Stomach smooth muscle (tissue), 2 donors: ENCODE results near the gene TPST1.
"Not testable (repeated sequence)": the region's sequence is repeated elsewhere in the genome, so short reads cannot be mapped to it uniquely, and the experiment has no call there.

ENCODE experiments used
- H3K27ac ChIP-seq: one replicate; pipeline ENCODE4 v1.7.0; 2013; ENCODE audit warnings: mild to moderate bottlenecking, low read length, inconsistent platforms
- H3K27me3 ChIP-seq, 2 donors: one replicate each; pipeline ENCODE4 v1.7.0; 2013; ENCODE audit warnings: low read length in 2 of 2; ENCODE audit not compliant: insufficient read depth in 2 of 2, control insufficient read depth in 1 of 2
- H3K36me3 ChIP-seq, 2 donors: one replicate each; pipeline ENCODE4 v1.7.0; 2013; ENCODE audit warnings: low read length in 2 of 2; ENCODE audit not compliant: control insufficient read depth in 2 of 2, insufficient read depth in 2 of 2
- H3K4me1 ChIP-seq: one replicate; pipeline ENCODE4 v1.7.0; 2013; ENCODE audit warnings: low read length; ENCODE audit not compliant: control insufficient read depth, insufficient read depth
- H3K4me3 ChIP-seq, 2 donors: one replicate each; pipeline ENCODE4 v1.7.0; 2013; ENCODE audit warnings: low read length in 2 of 2
- H3K9ac ChIP-seq, 2 donors: one replicate each; pipeline ENCODE4 v1.7.0; 2013; ENCODE audit warnings: low read length in 2 of 2, mild to moderate bottlenecking in 1 of 2
- H3K9me3 ChIP-seq, 2 donors: one replicate each; pipeline ENCODE4 v1.7.0; 2013; ENCODE audit warnings: low read length in 2 of 2; ENCODE audit not compliant: control insufficient read depth in 2 of 2
- donor health status: healthy.
- donor health status: Pancreatic carcinoma.

The TPST1 gene

GRCh38 chr7:66173856-66174255 is 31.3 kb upstream of the TPST1 start:
- H3K4me3 ChIP-seq: no peak overlapping the region

GRCh38 chr7:66175006-66175405 is 30.1 kb upstream of the TPST1 start:
- not testable (repeated sequence) for H3K9me3 ChIP-seq, H3K9ac ChIP-seq, H3K27me3 ChIP-seq, H3K36me3 ChIP-seq, H3K4me3 ChIP-seq, H3K4me1 ChIP-seq, H3K27ac ChIP-seq

More at GRCh38 chr7:66173856-66174255, 31.3 kb upstream of the TPST1 start:
- no peaks in the 10 kb centered on the region for H3K9me3 ChIP-seq
- H3K27me3 ChIP-seq: no peaks in the 10 kb centered on the region
- peaks cover 3% of the 10 kb centered on the region for H3K4me1 ChIP-seq
- H3K27ac ChIP-seq: no peak overlapping the region
- H3K36me3 ChIP-seq: no peaks in the 10 kb centered on the region
- H3K9ac ChIP-seq: no peak overlapping the region

GRCh38 chr7:66176914-66177313 is 28.2 kb upstream of the TPST1 start:
- Histone ChIP-seq H3K9ac (no peak overlapping the region), H3K4me3 (no peak overlapping the region), H3K4me1 (no peaks in the 10 kb centered on the region), H3K36me3 (no peaks in the 10 kb centered on the region), H3K27ac (no peak overlapping the region), H3K9me3 (no peaks in the 10 kb centered on the region), H3K27me3 (no peaks in the 10 kb centered on the region)

- Histone ChIP-seq H3K4me3 (no peak overlapping the region), H3K36me3 (no peaks in the 10 kb centered on the region), H3K4me1 (no peaks in the 10 kb centered on the region), H3K9ac (no peak overlapping the region), H3K9me3 (no peaks in the 10 kb centered on the region), H3K27ac (no peak overlapping the region), H3K27me3 (no peaks in the 10 kb centered on the region)
Measured at GRCh38 chr7:66178258-66178657, 26.9 kb upstream of the TPST1 start.

- Histone ChIP-seq H3K27ac (no peak overlapping the region), H3K36me3 (no peaks in the 10 kb centered on the region), H3K27me3 (no peaks in the 10 kb centered on the region), H3K9ac (no peak overlapping the region), H3K4me3 (no peak overlapping the region), H3K4me1 (no peaks in the 10 kb centered on the region), H3K9me3 (peaks cover 0 to 4% of the 10 kb centered on the region in 2 donors)
Measured at GRCh38 chr7:66181329-66181728, 23.8 kb upstream of the TPST1 start.

GRCh38 chr7:66181845-66182244 is 23.3 kb upstream of the TPST1 start:
- Histone ChIP-seq H3K4me1 (no peaks in the 10 kb centered on the region), H3K27ac (no peak overlapping the region), H3K9ac (no peak overlapping the region), H3K4me3 (no peak overlapping the region), H3K36me3 (no peaks in the 10 kb centered on the region), H3K9me3 (peaks cover 0 to 4% of the 10 kb centered on the region in 2 donors), H3K27me3 (no peaks in the 10 kb centered on the region)

GRCh38 chr7:66182920-66183319 is 22.2 kb upstream of the TPST1 start:
- Histone ChIP-seq H3K4me3 (no peak overlapping the region), H3K9ac (no peak overlapping the region), H3K27ac (no peak overlapping the region), H3K27me3 (no peaks in the 10 kb centered on the region), H3K9me3 (peaks cover 0 to 4% of the 10 kb centered on the region in 2 donors), H3K4me1 (no peaks in the 10 kb centered on the region), H3K36me3 (no peaks in the 10 kb centered on the region)

- no peaks in the 10 kb centered on the region for H3K27me3 ChIP-seq
- H3K36me3 ChIP-seq: no peaks in the 10 kb centered on the region
- H3K27ac ChIP-seq: no peak overlapping the region
- no peak overlapping the region for H3K9ac ChIP-seq
- H3K9me3 ChIP-seq: peaks cover 0 to 4% of the 10 kb centered on the region in 2 donors
- no peak overlapping the region for H3K4me3 ChIP-seq
- no peaks in the 10 kb centered on the region for H3K4me1 ChIP-seq
Measured at GRCh38 chr7:66183700-66184099, 21.4 kb upstream of the TPST1 start.

- H3K27me3 ChIP-seq: no peaks in the 10 kb centered on the region
- no peak overlapping the region for H3K27ac ChIP-seq
- no peaks in the 10 kb centered on the region for H3K36me3 ChIP-seq
- no peak overlapping the region for H3K4me3 ChIP-seq
- no peaks in the 10 kb centered on the region for H3K4me1 ChIP-seq
- H3K9ac ChIP-seq: no peak overlapping the region
- H3K9me3 ChIP-seq: peaks cover 0 to 4% of the 10 kb centered on the region in 2 donors
Measured at GRCh38 chr7:66185680-66186187, 19.4 kb upstream of the TPST1 start.

- Histone ChIP-seq H3K27me3 (no peaks in the 10 kb centered on the region), H3K9ac (no peak overlapping the region)
Measured at GRCh38 chr7:66186991-66187390, 18.1 kb upstream of the TPST1 start.

GRCh38 chr7:66187905-66188304 is 17.2 kb upstream of the TPST1 start:
- H3K27me3 ChIP-seq: no peaks in the 10 kb centered on the region
- no peak overlapping the region for H3K4me3 ChIP-seq
- H3K4me1 ChIP-seq: no peaks in the 10 kb centered on the region
- peaks cover 0 to 4% of the 10 kb centered on the region in 2 donors for H3K9me3 ChIP-seq
- no peaks in the 10 kb centered on the region for H3K36me3 ChIP-seq
- no peak overlapping the region for H3K9ac ChIP-seq
- no peak overlapping the region for H3K27ac ChIP-seq

More at GRCh38 chr7:66186991-66187390, 18.1 kb upstream of the TPST1 start:
- Histone ChIP-seq H3K4me3 (no peak overlapping the region), H3K27ac (no peak overlapping the region), H3K9me3 (peaks cover 0 to 4% of the 10 kb centered on the region in 2 donors), H3K36me3 (no peaks in the 10 kb centered on the region), H3K4me1 (no peaks in the 10 kb centered on the region)
